NCI-H82 treated with DMSO at 0.1 percent for 48 hours (cell line): Measurements from ENCODE around the gene BRINP2.

Source experiments
- DNase-seq: peaks from one replicate; lab custom pipeline; 2025; ENCODE audit not compliant: unreplicated experiment; lab: John Stamatoyannopoulos, UW

BRINP2 gene

GRCh38 chr1:177164380-177165068 lies 6.2 kb upstream of the BRINP2 start, which contains the start of gene ASTN1:
Gene ASTN1, minus strand, starts transcription at chr1:177164712. Its CDS starts 36 bp downstream, at chr1:177164676.
- DNase-seq = no peak

GRCh38 chr1:177165069-177165439 lies 5.7 kb upstream of the BRINP2 start:
- no peak for DNase-seq

GRCh38 chr1:177171536-177172123 lies 872 bp downstream of the BRINP2 start:
- no peak for DNase-seq

- no peak for DNase-seq
These were observed 1.5 kb downstream of the BRINP2 start for GRCh38 chr1:177172272-177172671.

GRCh38 chr1:177172866-177173265 lies 2.1 kb downstream of the BRINP2 start:
- no peak for DNase-seq

- no peak for DNase-seq
These were observed 3.2 kb downstream of the BRINP2 start for GRCh38 chr1:177173976-177174375.

- no peak for DNase-seq
These were observed 4.3 kb downstream of the BRINP2 start for GRCh38 chr1:177174921-177175634.

- DNase-seq = no peak
These were observed 10.5 kb downstream of the BRINP2 start for GRCh38 chr1:177181280-177181630.

- peak; percentile 96 for DNase-seq
These were observed 11.0 kb downstream of the BRINP2 start for GRCh38 chr1:177181631-177182291.

- DNase-seq = no peak
These were observed 13.1 kb downstream of the BRINP2 start for GRCh38 chr1:177183836-177184235.

- no peak for DNase-seq
These were observed 14.5 kb downstream of the BRINP2 start for GRCh38 chr1:177185209-177185608.

GRCh38 chr1:177186639-177187038 lies 15.9 kb downstream of the BRINP2 start:
- DNase-seq = no peak

GRCh38 chr1:177190308-177190970 lies 19.7 kb downstream of the BRINP2 start:
- DNase-seq = no peak

GRCh38 chr1:177198243-177198642 lies 27.5 kb downstream of the BRINP2 start:
- DNase-seq = no peak

- DNase-seq = no peak
These were observed 29.5 kb downstream of the BRINP2 start for GRCh38 chr1:177200290-177200689.

GRCh38 chr1:177206831-177207355 lies 36.1 kb downstream of the BRINP2 start:
- DNase-seq = no peak

GRCh38 chr1:177208920-177209319 lies 38.2 kb downstream of the BRINP2 start:
- no peak for DNase-seq

GRCh38 chr1:177209357-177209756 lies 38.6 kb downstream of the BRINP2 start:
- DNase-seq = peak; percentile 26

GRCh38 chr1:177210071-177210470 lies 39.3 kb downstream of the BRINP2 start:
- DNase-seq = no peak

GRCh38 chr1:177211231-177211630 lies 40.5 kb downstream of the BRINP2 start:
- no peak for DNase-seq
